Thyroid gland (tissue), 4 donors: Measurements from ENCODE around the gene PGF. TPM values are rescaled to one million over a fixed set of nuclear protein-coding genes. Genes with fewer than 3 reads are reported as not detected.
A peak's percentile ranks its signal among the peaks of the same experiment; 100 is the strongest.

Experiments used
- DNase-seq, 2 donors: peaks; one replicate each; pipeline ENCODE4 v3.0.0-alpha.2; 2019
- H3K27ac ChIP-seq, 3 donors: fragments of 200-600 bp; sonication (generic); 1 replicate in 2 of 3; 2 replicates in 1 of 3; pipeline ENCODE4 v1.5.1; 2016 to 2019; ENCODE audit warnings: mild to moderate bottlenecking in 1 of 3, moderate library complexity in 1 of 3
- H3K27me3 ChIP-seq: fragments of 200-600 bp; sonication (generic); one replicate; pipeline ENCODE4 v1.5.1; 2019
- H3K36me3 ChIP-seq, 2 donors: fragments of 200-600 bp; sonication (generic); one replicate each; pipeline ENCODE4 v1.5.1; 2016 to 2019
- H3K4me1 ChIP-seq, 2 donors: fragments of 200-600 bp; sonication (generic); one replicate each; pipeline ENCODE4 v1.5.1; 2017 to 2019
- H3K4me3 ChIP-seq, 3 donors: fragments of 200-600 bp; sonication (generic); replicated peaks in 1 of 3; 1 replicate in 2 of 3; 2 replicates in 1 of 3; pipeline ENCODE4 v1.5.1; 2016; ENCODE audit warnings: mild to moderate bottlenecking in 1 of 3
- H3K9me3 ChIP-seq: fragments of 200-600 bp; sonication (generic); one replicate; pipeline ENCODE4 v1.5.1; 2017
- POLR2A ChIP-seq, 2 donors: fragments of 450-650 bp; IDR thresholded peaks; one replicate each; pipeline ENCODE4 v1.6.1; 2017; ENCODE audit warnings: antibody characterized with exemption in 2 of 2, mild to moderate bottlenecking in 2 of 2, moderate library complexity in 1 of 2
- WGBS, 2 donors: methylation state at CpG; one replicate each; pipeline ENCODE4 v1.1.5; 2017; 5-methylcytosine and 5-hydroxymethylcytosine counted together
- intact Hi-C: fragments of 100-400 bp; cut with DNase I; formaldehyde crosslinking; loops from one replicate; pipeline ENCODE4 v1.15.1; 2023
- total RNA-seq, 4 donors: library from RNA; depleted of rRNA; stranded (reverse); fragments of >200 nt; gene quantifications; one replicate each; pipeline ENCODE4 v1.2.3, GENCODE V29; 2016
- TF ChIP-seq, protein P1 (sequence below), 6 experiments: fragments of 200-600 bp in 3 of 6; fragments of 450-650 bp in 3 of 6; sonication (generic) in 3 of 6; IDR thresholded peaks; one replicate each; pipeline ENCODE4 v1.5.1; 2016 to 2019; ENCODE audit warnings: antibody characterized with exemption in 6 of 6, mild to moderate bottlenecking in 2 of 6, inconsistent platforms in 1 of 6, moderate library complexity in 1 of 6

The PGF gene
- total RNA-seq, 4 donors from 2014 or later: 34.4 to 68.8 (median 61.0) TPM

DNA sequence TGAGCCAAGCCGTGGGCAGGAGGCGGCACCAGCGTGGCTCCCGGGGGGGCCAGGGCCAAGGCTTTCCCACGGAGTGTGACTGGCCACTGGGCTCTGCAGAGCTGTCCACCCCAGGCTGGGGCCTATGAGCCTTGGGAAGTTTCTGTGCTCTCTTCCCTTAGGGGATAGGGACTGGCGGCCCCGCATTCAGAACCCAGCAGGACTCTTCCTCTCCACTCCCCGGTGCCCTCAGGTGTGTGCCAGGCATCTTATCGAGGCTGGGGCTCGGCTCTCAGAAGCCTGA is 29.6 kb upstream of the PGF start:
- DNase-seq: peak; percentile 64 to 67
- TF ChIP-seq POLR2A (IDR thresholded peaks at IDR 0.05): no peak
- TF ChIP-seq, protein P1, sequence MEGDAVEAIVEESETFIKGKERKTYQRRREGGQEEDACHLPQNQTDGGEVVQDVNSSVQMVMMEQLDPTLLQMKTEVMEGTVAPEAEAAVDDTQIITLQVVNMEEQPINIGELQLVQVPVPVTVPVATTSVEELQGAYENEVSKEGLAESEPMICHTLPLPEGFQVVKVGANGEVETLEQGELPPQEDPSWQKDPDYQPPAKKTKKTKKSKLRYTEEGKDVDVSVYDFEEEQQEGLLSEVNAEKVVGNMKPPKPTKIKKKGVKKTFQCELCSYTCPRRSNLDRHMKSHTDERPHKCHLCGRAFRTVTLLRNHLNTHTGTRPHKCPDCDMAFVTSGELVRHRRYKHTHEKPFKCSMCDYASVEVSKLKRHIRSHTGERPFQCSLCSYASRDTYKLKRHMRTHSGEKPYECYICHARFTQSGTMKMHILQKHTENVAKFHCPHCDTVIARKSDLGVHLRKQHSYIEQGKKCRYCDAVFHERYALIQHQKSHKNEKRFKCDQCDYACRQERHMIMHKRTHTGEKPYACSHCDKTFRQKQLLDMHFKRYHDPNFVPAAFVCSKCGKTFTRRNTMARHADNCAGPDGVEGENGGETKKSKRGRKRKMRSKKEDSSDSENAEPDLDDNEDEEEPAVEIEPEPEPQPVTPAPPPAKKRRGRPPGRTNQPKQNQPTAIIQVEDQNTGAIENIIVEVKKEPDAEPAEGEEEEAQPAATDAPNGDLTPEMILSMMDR (IDR thresholded peaks at IDR 0.05): no peak
- Histone ChIP-seq H3K4me1 (peaks cover 15 to 37% of the 10 kb centered on the region in 2 donors), H3K27ac (peak overlapping the region; percentile 33 to 54 (median 43)), H3K27me3 (no peaks in the 10 kb centered on the region), H3K9me3 (no peaks in the 10 kb centered on the region), H3K36me3 (no peaks in the 10 kb centered on the region), H3K4me3 (no peak overlapping the region)
- intact Hi-C loops: no loop called here
- WGBS, 2 donors: 24 to 40% methylated on average over 3 to 10 of the region's 10 CpGs

DNA sequence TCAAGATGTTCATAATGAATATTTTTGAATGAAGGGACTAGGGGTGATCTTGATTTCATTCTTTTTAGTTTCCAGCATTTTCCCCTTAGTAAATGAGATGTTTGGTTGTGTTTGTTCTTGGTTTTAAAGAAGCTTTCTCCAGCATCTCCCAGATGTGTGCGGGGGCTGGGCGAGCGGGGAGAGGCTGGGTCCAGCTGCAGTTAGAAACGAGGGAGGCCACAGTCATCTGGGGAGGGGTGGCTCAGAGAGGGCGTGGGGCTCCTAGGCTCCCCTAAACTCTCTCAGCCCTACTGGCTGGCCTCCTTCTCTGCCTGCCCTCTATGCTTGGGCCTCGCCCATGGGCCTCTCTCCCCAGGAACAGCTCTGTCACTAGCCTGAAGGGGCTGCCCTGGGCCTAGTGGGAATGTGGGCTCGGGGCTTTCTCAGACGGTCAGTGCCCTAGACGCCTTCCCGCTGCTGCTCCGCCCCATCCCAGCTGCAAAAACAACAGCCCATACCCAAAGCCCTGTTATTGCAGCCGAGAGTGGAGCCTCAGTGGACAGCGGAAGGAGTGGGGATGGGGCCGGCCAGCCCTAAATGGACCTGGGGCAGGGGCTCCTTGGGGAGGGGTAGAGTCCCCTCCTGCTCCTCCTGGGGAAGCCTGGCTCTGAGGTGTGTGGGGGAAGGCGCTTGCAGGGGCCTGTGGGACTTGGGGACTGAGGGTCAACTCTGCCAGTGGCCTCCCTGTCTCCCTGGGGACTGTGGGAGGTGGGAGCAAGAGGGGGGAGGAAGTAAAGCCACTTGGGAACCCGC is 29.0 kb upstream of the PGF start:
- Histone ChIP-seq H3K4me3 (no peak overlapping the region), H3K36me3 (no peaks in the 10 kb centered on the region), H3K27me3 (no peaks in the 10 kb centered on the region), H3K9me3 (no peaks in the 10 kb centered on the region), H3K4me1 (peaks cover 15 to 42% of the 10 kb centered on the region in 2 donors), H3K27ac (peak overlapping the region in 2 of 3 donors; percentile 33 to 54)
- TF ChIP-seq, protein P1 (IDR thresholded peaks at IDR 0.05): no peak
- no peak for TF ChIP-seq POLR2A (IDR thresholded peaks at IDR 0.05)
- 59 to 93% methylated on average over 6 to 15 of the region's 16 CpGs for WGBS, 2 donors
- intact Hi-C loops: no loop called here
- DNase-seq: no peak

DNA sequence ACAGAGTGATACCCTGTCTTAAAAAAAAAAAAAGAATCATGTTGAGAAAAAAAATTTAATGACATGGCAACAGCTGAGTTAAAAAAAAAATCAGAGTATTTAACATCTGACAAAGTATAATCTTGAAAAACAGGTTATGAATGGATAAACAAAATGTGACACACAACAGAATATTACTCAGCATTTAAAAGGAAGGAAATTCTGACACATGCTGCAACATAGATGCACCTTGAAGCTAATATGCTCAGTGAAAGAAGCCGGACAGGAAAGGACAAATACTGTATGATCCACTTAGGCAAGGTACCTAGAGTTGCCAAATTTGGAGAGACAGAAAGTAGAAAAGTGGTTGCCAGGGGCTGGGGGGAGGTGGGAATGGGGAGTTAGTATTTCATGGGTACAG is 27.9 kb upstream of the PGF start:
- no peaks in the 10 kb centered on the region for H3K27me3 ChIP-seq
- no peak overlapping the region for H3K27ac ChIP-seq
- H3K9me3 ChIP-seq: no peaks in the 10 kb centered on the region
- no peak for DNase-seq
- no peak overlapping the region for H3K4me3 ChIP-seq
- H3K4me1 ChIP-seq: peaks cover 15 to 44% of the 10 kb centered on the region in 2 donors
- H3K36me3 ChIP-seq: no peaks in the 10 kb centered on the region
- 85 to 90% methylated on average over 1 of the region's 1 CpG for WGBS, 2 donors
- intact Hi-C loops: no loop called here
- TF ChIP-seq POLR2A (IDR thresholded peaks at IDR 0.05): no peak
- TF ChIP-seq, protein P1 (IDR thresholded peaks at IDR 0.05): no peak

DNA sequence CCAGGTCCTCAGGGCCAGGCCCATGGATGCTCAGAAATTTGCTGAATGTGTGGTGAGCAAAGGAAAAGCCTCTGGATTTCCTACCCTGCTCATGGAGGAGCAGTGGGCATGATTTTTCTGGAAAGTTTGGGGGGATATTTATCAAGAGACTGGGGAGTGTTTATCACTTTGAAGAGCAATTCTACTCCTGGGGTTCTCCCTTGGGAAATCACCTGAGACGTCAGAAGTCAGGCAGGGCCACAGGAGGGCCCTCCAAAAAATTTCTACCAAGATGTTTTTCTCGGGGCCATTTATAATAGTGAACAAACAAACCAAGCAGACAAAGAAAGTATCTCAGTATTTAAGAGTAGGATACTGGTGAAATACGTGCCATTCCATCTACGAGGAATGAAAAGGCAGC is 27.3 kb upstream of the PGF start:
- no peak for DNase-seq
- intact Hi-C loops: no loop called here
- peaks cover 15 to 38% of the 10 kb centered on the region in 2 donors for H3K4me1 ChIP-seq
- no peak overlapping the region for H3K4me3 ChIP-seq
- H3K27ac ChIP-seq: no peak overlapping the region
- 86 to 91% methylated on average over 4 of the region's 4 CpGs for WGBS, 2 donors
- no peaks in the 10 kb centered on the region for H3K36me3 ChIP-seq
- TF ChIP-seq POLR2A (IDR thresholded peaks at IDR 0.05): no peak
- TF ChIP-seq, protein P1 (IDR thresholded peaks at IDR 0.05): no peak
- no peaks in the 10 kb centered on the region for H3K27me3 ChIP-seq
- no peaks in the 10 kb centered on the region for H3K9me3 ChIP-seq

DNA sequence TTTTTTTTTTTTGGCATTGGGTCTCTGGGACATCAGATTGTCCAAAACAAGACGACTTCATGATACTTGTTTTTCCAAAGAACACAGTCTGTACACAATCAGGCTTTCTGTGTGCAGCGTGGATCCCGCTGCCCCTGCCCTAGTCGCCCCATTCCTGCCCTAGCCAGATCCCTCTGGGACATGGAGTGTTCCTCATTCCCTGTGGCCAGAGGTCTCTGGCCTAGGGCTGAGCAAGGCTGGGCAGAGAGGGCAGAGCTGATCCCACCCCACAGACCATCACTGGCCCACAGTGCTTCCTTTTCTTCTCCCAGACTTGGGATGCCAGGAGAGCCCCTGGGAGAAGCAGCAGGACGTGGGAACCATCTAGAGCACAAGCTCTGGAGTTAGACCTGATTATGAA is 26.4 kb upstream of the PGF start:
- Histone ChIP-seq H3K27ac (no peak overlapping the region), H3K27me3 (no peaks in the 10 kb centered on the region), H3K4me1 (peaks cover 15 to 38% of the 10 kb centered on the region in 2 donors), H3K9me3 (no peaks in the 10 kb centered on the region), H3K36me3 (no peaks in the 10 kb centered on the region), H3K4me3 (no peak overlapping the region)
- intact Hi-C loops: no loop called here
- DNase-seq: no peak
- 84 to 88% methylated on average over 5 of the region's 5 CpGs for WGBS, 2 donors
- TF ChIP-seq, protein P1 (IDR thresholded peaks at IDR 0.05): no peak
- TF ChIP-seq POLR2A (IDR thresholded peaks at IDR 0.05): no peak
